Iris pigment epithelial cell (primary cell): ENCODE results near the gene ZNF385C.
"Not testable (repeated sequence)": the region's sequence is repeated elsewhere in the genome, so short reads cannot be mapped to it uniquely, and the experiment has no call there.

Experiments
- DNase-seq: peaks from one replicate; pipeline ENCODE4 v3.0.0-alpha.2; 2011; ENCODE audit warnings: low read depth

ZNF385C gene

GRCh38 chr17:42097691-42098631 is at the start of gene ZNF385C:
TSS of gene ZNF385C (minus strand) at chr17:42098473. CDS start at chr17:42063056, 35,417 bp downstream.
- no peak for DNase-seq

GRCh38 chr17:42146911-42147607 is 48.8 kb upstream of the ZNF385C start:
- no peak for DNase-seq

DNA sequence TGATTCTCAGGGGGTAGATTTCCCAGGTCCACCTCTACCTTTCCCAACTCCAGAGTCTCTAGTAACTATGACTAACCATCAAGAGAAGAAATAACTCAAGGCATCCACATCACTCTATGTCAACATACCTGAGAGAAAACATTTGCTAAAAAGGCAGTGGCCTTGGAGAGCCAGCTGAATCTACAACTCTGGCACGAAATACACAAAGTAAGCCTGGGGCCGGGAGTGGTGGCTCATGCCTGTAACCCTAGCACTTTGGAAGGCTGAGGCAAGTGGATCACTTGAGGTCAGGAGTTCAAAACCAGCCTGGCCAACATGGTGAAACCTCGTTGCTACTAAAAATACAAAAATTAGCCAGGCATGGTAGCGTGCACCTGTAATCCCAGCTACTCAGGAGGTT is 44.9 kb upstream of the ZNF385C start:
- DNase-seq, result not testable (repeated sequence)

GRCh38 chr17:42142371-42142896 is 44.2 kb upstream of the ZNF385C start:
- peak; percentile 75 for DNase-seq

DNA sequence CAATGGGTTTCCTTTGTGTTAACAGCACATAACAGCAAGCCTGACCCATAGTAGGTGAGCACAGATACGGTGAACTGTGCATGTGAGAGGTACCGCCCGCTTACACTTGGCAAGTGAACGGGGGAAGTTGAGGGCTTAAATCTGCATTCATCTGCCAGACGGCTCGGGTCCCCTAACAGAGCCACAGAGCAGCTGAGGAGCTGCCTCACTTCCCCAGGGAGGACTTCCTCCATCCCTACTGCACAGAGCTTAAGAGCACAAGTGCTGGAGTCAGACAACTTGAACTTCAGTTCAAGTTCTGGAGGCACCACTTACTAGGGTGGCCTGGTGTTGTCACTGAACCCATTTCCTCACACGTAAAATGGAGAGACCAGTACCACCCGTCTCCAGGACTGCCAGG is 43.1 kb upstream of the ZNF385C start:
- no peak for DNase-seq

DNA sequence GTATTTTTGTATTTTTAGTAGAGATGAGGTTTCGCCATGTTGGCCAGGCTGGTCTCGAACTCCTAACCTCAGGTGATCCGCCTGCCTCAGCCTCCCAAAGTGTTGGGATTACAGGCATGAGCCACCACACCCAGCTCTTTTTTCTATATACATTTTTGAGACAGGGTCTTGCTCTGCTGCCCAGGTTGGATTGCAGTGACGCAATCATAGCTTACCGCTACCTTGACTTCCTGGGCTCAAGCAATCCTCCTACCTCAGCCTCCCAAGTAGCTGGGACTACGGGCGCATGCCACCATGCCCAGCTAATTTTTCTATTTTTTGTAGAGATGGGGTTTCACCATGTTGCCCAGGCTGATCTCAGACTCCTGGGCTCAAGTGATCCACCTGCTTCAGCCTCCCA is 42.4 kb upstream of the ZNF385C start:
- DNase-seq, result not testable (repeated sequence)

DNA sequence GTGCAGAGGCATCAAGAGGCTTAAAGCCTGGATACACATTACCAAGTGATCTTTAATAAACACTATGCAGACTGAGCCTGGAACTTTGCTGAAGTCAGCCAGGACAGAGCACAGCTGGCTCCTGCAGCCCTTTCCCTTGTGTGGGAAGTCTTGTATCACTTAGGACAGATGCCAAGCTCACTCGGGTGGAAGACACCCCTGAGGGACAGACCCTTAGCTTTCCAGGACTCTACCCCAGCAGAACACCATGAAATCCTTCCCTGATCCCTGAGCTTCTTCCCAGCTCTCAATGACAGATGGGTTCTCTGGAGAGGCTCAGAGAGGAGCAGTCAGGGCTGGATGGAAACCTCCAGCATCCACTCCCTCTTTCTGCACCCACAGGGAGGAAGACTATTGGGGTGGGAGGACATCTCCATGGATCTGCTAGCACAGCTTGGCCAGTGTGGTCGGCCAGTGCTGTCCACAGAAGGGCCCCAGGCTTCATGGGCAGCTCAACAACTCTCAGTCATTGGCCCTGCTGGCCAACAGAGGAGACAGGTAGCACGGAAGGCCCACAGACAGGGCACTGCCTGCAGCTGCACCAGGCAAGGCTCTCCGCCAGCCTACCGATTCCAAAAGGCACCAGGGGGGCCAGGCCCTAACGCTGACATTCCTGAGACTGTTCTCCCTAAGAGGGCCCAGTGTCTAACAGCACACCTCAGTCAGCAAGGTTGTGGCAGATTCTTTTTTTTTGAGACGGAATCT is 40.6 kb upstream of the ZNF385C start:
- DNase-seq, result no peak

DNA sequence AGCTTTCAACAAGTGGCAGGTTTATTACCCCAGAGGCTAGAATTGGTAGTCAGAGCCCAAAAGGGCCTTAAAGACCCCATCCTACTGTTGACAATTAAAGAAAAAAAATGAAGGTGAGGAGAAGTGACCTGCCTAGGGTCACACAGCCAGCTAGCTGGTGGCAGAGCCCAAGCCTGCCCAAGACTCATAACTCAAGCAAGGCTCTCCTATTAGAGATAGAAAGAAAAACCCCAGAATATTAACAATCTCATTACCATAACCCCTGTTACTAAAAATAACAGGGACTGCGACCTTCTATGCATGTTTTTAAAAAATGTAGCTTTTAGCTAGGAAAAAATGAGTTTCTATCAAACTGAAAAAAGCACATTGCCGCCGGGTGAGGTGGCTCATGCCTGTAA is 38.4 kb upstream of the ZNF385C start:
- DNase-seq, result no peak

GRCh38 chr17:42135664-42136653 is 37.7 kb upstream of the ZNF385C start:
- peak; percentile 91 for DNase-seq

GRCh38 chr17:42135151-42135550 is 36.9 kb upstream of the ZNF385C start:
- no peak for DNase-seq

DNA sequence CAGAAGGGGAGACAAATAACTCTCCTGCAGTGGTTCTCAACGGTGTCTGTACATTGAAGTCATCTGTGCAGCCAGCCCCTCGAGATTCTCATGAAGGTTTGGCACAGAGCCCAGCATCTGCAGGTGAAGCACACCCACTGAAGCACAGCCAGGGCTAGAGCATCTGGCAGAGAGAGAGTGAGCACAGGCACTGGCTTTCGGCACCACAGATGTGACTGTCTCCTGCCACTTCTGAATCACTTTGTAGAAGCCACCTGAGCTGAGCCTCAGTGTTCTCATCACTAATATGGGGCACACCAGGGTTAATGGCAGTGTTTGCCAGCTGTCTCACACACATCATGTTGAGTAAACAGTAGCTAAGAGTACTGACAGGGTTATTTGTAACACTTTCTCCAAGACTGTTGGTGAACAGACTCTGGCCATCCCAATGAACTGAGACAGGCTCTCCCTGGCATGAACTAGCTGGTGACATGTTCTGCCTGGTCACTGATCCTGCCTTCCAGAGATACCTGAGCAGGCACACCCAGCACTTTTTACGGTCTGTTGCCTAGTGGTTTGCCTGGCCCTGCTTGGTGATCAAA is 35.3 kb upstream of the ZNF385C start:
- DNase-seq, result no peak

GRCh38 chr17:42132941-42133340 is 34.7 kb upstream of the ZNF385C start:
- peak; percentile 78 for DNase-seq

DNA sequence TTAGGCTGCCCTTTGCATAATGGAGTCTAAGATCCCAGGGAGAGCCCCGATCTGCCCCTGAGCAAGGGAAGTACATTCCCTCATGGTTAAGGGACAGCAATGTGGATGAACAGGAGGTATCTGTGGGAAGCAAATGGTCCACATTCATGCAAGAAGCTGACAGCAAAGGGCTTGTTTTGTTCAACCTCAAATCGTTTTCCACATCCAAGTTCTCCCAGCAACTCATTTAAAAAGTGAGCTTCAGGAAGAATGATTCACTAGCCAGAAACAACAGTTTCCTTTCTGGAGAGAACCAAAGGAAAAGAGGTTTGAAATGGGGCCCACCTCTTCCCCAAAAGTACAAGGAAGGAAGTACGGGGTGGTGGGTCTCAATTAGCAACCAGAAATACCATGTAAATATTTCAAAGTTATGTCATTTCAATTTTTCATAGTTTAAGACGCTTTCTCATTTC is 33.7 kb upstream of the ZNF385C start:
- DNase-seq, result peak; percentile 32

GRCh38 chr17:42131232-42131631 is 33.0 kb upstream of the ZNF385C start:
- DNase-seq, result no peak

- no peak for DNase-seq
These were observed 32.1 kb upstream of the ZNF385C start for GRCh38 chr17:42130310-42130936.

DNA sequence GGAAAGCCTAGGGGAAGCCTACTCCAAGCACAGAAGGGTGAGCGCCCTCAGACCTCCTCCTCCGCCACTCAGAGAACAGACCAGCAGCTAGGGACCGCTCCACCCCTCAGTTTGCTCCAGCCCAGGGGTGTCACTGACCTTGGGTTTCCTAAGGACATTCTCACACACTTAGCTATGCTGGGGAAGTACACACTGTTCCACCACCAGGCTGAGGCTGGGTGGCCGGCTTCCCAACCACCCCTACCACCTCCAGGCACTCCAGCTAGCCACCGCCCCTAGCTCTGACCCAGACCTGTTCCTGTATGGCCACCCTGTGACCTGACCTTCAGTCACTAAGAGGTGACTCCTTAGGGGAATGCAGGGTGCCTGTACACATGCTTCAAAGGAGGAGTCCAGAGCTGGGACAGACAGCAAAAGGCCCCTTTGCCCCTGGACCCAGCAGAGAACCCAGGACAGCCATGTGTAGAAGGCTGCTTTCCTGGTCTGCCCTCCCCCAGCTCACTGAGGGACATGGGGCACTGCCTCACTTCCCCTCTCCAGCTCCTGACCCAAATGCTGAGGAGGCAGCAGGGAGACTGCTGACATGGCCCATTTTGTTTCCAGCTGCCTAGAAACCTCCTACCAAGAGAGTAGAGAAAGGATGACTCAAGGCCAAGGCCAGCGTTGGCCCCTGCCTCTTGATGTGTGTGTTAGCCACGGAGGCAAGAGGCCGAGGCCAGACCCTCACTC is 31.0 kb upstream of the ZNF385C start:
- DNase-seq, result no peak

DNA sequence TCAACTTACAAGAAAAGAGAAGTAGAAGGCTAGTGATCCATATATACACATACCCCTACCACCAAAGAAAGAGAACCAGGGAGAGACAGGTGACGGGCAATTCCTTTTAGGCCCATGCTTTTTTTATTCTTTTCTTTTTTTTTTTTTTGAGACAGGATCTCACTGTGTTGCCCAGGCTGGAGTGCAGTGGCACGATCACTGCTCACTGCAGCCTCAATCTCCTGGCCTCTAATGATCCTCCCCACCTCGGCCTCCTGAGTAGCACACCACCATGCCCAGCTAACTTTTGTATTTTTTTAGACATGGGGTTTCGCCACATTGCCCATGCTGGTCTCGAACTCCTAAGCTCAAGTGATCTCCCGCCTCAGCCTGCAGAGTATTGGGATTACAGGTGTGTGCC is 29.1 kb upstream of the ZNF385C start:
- no peak for DNase-seq

GRCh38 chr17:42126836-42127235 is 28.6 kb upstream of the ZNF385C start:
- DNase-seq, result no peak

DNA sequence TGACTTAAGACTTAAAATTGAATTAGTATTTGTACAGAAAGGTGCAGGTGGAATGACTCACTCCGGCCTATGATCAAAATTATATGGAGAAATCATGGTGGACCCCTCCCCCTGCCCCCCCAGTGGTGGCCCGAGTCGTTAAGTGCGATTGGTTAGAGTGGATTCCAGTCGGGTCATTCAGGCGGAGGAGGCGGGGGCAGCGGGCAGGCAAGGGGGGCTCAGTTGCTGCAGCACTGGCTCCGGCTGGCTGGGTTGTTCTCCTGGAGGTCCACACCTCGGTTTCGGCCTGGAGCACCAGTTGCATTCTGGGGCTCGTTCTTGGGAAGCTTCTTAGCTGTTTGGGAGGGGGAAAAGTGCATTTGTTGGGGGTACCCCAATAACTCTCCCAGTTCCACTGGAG is 27.3 kb upstream of the ZNF385C start:
- no peak for DNase-seq
